Epithelial cell of proximal tubule (primary cell): Measurements from ENCODE around the gene PTGS2. TPM values are rescaled to one million over a fixed set of nuclear protein-coding genes. Genes with fewer than 3 reads are reported as not detected.

Experiments
- DNase-seq: peaks from one replicate; pipeline ENCODE4 v3.0.0-alpha.2; 2011; ENCODE audit warnings: low read depth
- H3K4me3 ChIP-seq: 2 replicates; pipeline ENCODE4 v1.5.1; 2011; ENCODE audit warnings: low read depth, mild to moderate bottlenecking, low read length
- CTCF ChIP-seq: conservative IDR thresholded peaks from 2 replicates; pipeline ENCODE4 v1.5.1; 2012; ENCODE audit warnings: low read depth, mild to moderate bottlenecking, low read length
- total RNA-seq: library from RNA; depleted of rRNA; stranded (reverse); fragments of >200 nt; gene quantifications from 2 replicates; pipeline ENCODE4 v1.2.3, GENCODE V29; 2015

PTGS2 gene
- total RNA-seq, 1 donor from 2014 or later, result 4.3 TPM

GRCh38 chr1:186633116-186633515 is 47.1 kb downstream of the PTGS2 start:
- no peak for DNase-seq
- TF ChIP-seq CTCF, result no peak
- H3K4me3 ChIP-seq, result no peak overlapping the region

- no peak for TF ChIP-seq CTCF
- no peak overlapping the region for H3K4me3 ChIP-seq
- DNase-seq, result no peak
Measured at GRCh38 chr1:186629341-186629740, 50.9 kb downstream of the PTGS2 start.

- no peak for DNase-seq
- no peak overlapping the region for H3K4me3 ChIP-seq
- no peak for TF ChIP-seq CTCF
Measured at GRCh38 chr1:186628910-186629309, 51.3 kb downstream of the PTGS2 start.

GRCh38 chr1:186627019-186627418 is 53.2 kb downstream of the PTGS2 start:
- H3K4me3 ChIP-seq, result no peak overlapping the region
- TF ChIP-seq CTCF, result no peak
- DNase-seq, result no peak

- no peak for DNase-seq
- TF ChIP-seq CTCF, result no peak
- H3K4me3 ChIP-seq, result no peak overlapping the region
Measured at GRCh38 chr1:186626356-186626932, 53.8 kb downstream of the PTGS2 start.

GRCh38 chr1:186623551-186623950 is 56.7 kb downstream of the PTGS2 start:
- no peak for DNase-seq
- H3K4me3 ChIP-seq, result no peak overlapping the region
- TF ChIP-seq CTCF, result no peak

Other genes starting within 250 kb of the PTGS2 start
- not detected in 2 replicates for gene PDC, start 219.3 kb downstream of the PTGS2 start, total RNA-seq
- gene PLA2G4A, start 148.5 kb upstream of the PTGS2 start, total RNA-seq, result 0.40 and 2.3 TPM in 2 replicates